Small intestine (tissue), 16 donors: ENCODE data around the gene ACER2. TPM values are rescaled to one million over a fixed set of nuclear protein-coding genes. Genes with fewer than 3 reads are reported as not detected.

ENCODE experiments used
- DNase-seq, 2 donors: peaks; one replicate each; pipeline versions ENCODE4 v3.0.0 to v3.0.0-alpha.2; 2013
- FAIRE-seq: peaks from 2 replicates; lab custom pipeline; 2012; peaks lifted over from hg19 to GRCh38; lab: Jason Lieb, UNC
- H3K27ac ChIP-seq, 3 donors: one replicate each; pipeline ENCODE4 v1.5.1; 2013; ENCODE audit warnings: low read length in 2 of 3, mild to moderate bottlenecking in 2 of 3, control low read depth in 1 of 3, inconsistent platforms in 1 of 3, low read depth in 1 of 3, moderate library complexity in 1 of 3
- H3K27me3 ChIP-seq, 3 donors: one replicate each; pipeline ENCODE4 v1.6.1; 2013; ENCODE audit warnings: low read length in 3 of 3, inconsistent platforms in 1 of 3; ENCODE audit not compliant: control insufficient read depth in 3 of 3, insufficient read depth in 3 of 3
- H3K36me3 ChIP-seq, 3 donors: one replicate each; pipeline ENCODE4 v1.6.1; 2013; ENCODE audit warnings: low read length in 3 of 3, inconsistent platforms in 1 of 3, low read depth in 1 of 3, mild to moderate bottlenecking in 1 of 3, moderate library complexity in 1 of 3; ENCODE audit not compliant: control insufficient read depth in 3 of 3, insufficient read depth in 2 of 3
- H3K4me1 ChIP-seq, 3 donors: one replicate each; pipeline ENCODE4 v1.6.1; 2013; ENCODE audit warnings: low read length in 2 of 3, inconsistent platforms in 1 of 3, low read depth in 1 of 3, mild to moderate bottlenecking in 1 of 3, moderate library complexity in 1 of 3; ENCODE audit not compliant: control insufficient read depth in 3 of 3, insufficient read depth in 2 of 3
- H3K4me3 ChIP-seq, 3 donors: one replicate each; pipeline ENCODE4 v1.5.1; 2013; ENCODE audit warnings: low read length in 3 of 3, control low read depth in 1 of 3, inconsistent platforms in 1 of 3, low read depth in 1 of 3, mild to moderate bottlenecking in 1 of 3, moderate library complexity in 1 of 3
- H3K9me3 ChIP-seq, 2 donors: one replicate each; pipeline ENCODE4 v1.6.1; 2013; ENCODE audit warnings: low read depth in 1 of 2, low read length in 1 of 2; ENCODE audit not compliant: control insufficient read depth in 2 of 2, insufficient read depth in 1 of 2
- WGBS, 3 donors: extraction: QIAGEN DNeasy Blood & Tissue Kit; methylation state at CpG; one replicate each; pipeline ENCODE4 v1.1.7; 2013; 5-methylcytosine and 5-hydroxymethylcytosine counted together
- long read RNA-seq, 10 donors: transcript quantifications; one replicate each; lab custom pipeline, GENCODE V29; 2026
- polyA plus RNA-seq, 4 donors: library from polyadenylated mRNA; stranded (reverse) in 3 of 4; unstranded in 1 of 4; fragments of 200-250 nt in 3 of 4; fragments of 120-200 nt in 1 of 4; gene quantifications; one replicate each; pipeline versions ENCODE4 v1.2.1 to v1.2.3, GENCODE V29; 2013
- donor health status: healthy with polysubstance abuse.
- donor health status: control.
- donor health status: control.
- donor health status: Bipolar disorder and iron deficiency.
- donor health status: healthy.

Gene ACER2
- 1 to 10 TPM in 3 of 4 donors, under 1 TPM in 1; 0.45 to 4.9 (median 1.1) TPM for polyA plus RNA-seq
- long read RNA-seq, donor 1, transcript ACER2-201 (6 exons, 2,238 nt), result major isoform, 5 of 5 reads
- long read RNA-seq, donor 1, partial matches to known transcripts, result 0 of 5 reads
- long read RNA-seq, donor 1, other reads (novel, unspliced or antisense), result 0 of 5 reads
- long read RNA-seq, donor 2, result 0 reads
- long read RNA-seq, donor 3, partial matches to known transcripts, result 0 of 3 reads
- long read RNA-seq, donor 3, other reads (novel, unspliced or antisense), result 0 of 3 reads
- long read RNA-seq, donor 4, result 0 reads
- long read RNA-seq, donor 5, result 0 reads
- long read RNA-seq, donor 6, partial matches to known transcripts, result 0 of 1 reads
- long read RNA-seq, donor 6, other reads (novel, unspliced or antisense), result 0 of 1 reads
- long read RNA-seq, donor 7, result 0 reads
- long read RNA-seq, donor 8, result 0 reads
- long read RNA-seq, donor 9, result 0 reads
- long read RNA-seq, donor 10, result 0 reads

DNA sequence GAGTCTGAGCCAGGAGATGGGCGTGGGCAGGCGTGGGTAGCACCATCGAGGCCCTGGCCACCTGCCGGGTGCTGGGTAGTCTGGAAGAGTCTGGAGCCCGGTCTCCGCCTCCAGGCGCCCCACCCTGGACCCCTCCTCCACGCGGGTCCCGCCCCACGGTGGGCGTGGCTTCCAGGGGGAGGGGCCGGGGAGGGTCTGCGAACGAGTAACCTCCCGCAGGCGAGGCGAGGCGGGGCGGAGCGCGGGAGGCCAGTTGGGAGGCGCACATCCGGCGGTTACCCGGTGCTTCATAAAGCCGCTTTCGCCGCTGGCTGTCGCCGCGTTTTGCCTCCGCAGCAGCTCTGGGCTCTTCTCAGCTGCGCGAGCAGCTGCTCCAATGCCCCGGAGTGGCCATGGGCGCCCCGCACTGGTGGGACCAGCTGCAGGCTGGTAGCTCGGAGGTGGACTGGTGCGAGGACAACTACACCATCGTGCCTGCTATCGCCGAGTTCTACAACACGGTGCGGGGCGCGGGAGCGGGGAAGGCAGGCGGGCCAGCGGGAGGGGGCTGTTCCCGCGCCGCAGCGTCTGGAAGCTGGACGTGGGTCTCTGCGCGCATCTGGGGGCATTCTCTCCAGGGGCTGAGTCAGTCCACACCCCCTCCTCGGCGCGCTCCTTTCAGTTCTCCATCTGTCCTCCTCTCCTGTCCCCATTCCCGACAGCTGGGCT is at the start of gene ACER2:
TSS of gene ACER2 (plus strand) at position 317 of the 708 bp plus-strand sequence. CDS start at position 393, 76 bp downstream.
- peak within 1 kb of the TSS; percentile 24 to 88 (median 64) for H3K27ac ChIP-seq
- peaks cover 0 to 8% (median 0%) of the 10 kb centered on the region in 3 donors for H3K4me1 ChIP-seq
- FAIRE-seq, result no peak
- H3K9me3 ChIP-seq, result peaks cover 0 to 4% of the 10 kb centered on the region in 2 donors
- H3K36me3 ChIP-seq, result no peaks in the 10 kb centered on the region
- no peaks in the 10 kb centered on the region for H3K27me3 ChIP-seq
- WGBS, 3 donors, result 0% methylated on average over 49 to 61 of the region's 61 CpGs
- peak within 1 kb of the TSS; percentile 61 to 82 (median 81) for H3K4me3 ChIP-seq
- DNase-seq, result peak; percentile 94 to 97

DNA sequence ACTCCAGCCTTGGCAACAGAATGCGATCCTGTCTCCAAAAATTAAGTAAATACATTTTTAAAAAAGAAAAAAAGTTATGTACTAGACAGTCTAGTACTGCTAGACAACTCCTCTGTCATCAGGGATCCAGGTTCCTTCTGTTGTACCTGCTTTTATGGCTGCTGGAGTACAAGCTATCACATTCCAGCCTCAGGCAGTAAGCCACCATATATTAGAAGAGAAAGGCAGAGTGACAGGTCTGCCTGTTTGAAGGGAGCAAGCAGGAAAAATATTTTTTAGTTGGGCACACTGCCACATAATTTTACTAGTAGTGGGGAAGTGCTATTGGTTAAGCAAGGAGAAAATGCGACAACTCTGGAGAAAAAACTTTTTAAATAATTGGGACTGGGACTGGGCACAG is 39.7 kb upstream of the ACER2 start:
- WGBS, 3 donors, result 88 to 97% (median 95%) methylated on average over 2 of the region's 2 CpGs
- Histone ChIP-seq H3K27ac (no peak overlapping the region), H3K36me3 (peaks cover 9 to 34% (median 10%) of the 10 kb centered on the region in 3 donors)

DNA sequence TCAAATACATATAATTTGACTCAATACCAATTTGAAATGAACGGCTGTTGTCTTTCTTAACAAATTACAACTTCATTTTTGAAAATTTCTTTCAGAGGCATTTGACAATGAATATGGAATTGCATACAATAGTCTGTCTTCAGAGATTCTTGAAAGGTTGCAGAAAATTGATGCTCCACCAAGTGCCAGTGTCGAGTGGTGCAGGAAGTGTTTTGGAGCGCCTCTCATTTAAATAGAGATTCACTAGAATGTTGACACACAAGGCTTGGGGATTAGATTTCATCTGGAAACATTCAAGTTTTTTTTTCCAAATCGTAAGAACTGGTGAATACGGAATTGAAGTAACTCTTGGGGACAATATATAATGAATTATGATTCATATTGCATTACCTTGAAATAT is 36.9 kb upstream of the ACER2 start:
- FAIRE-seq (no peak), DNase-seq (no peak)
- WGBS, 3 donors, result 82 to 92% (median 84%) methylated on average over 5 of the region's 5 CpGs
- Histone ChIP-seq H3K4me3 (no peak overlapping the region), H3K27me3 (no peaks in the 10 kb centered on the region), H3K4me1 (no peaks in the 10 kb centered on the region), H3K27ac (no peak overlapping the region), H3K9me3 (no peaks in the 10 kb centered on the region), H3K36me3 (peaks cover 12 to 43% (median 14%) of the 10 kb centered on the region in 3 donors)

More for the DNA sequence above, 39.7 kb upstream of the ACER2 start:
- Histone ChIP-seq H3K4me3 (no peak overlapping the region), H3K9me3 (no peaks in the 10 kb centered on the region), H3K4me1 (no peaks in the 10 kb centered on the region), H3K27me3 (no peaks in the 10 kb centered on the region)
- FAIRE-seq (no peak), DNase-seq (no peak)

DNA sequence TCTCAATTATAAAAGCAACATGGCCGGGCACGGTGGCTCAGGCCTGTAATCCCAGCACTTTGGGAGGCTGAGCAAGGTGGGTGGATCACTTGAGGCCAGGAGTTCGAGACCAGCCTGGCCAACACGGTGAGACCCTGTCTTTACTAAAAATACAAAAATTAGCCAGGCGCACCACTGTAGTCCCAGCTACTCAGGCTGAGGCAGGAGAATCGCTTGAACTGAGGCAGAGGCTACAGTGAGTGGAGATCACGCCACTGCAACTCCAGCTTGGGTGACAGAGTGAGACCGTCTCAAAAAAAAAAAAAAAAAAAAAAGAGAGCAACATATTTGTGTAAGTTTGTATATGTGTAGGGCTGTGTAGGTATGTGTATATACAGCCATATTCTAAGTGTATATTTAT is 36.2 kb upstream of the ACER2 start:
- no peak for DNase-seq
- H3K27me3 ChIP-seq, result no peaks in the 10 kb centered on the region
- peaks cover 0 to 3% (median 0%) of the 10 kb centered on the region in 3 donors for H3K4me1 ChIP-seq
- no peak for FAIRE-seq
- no peak overlapping the region for H3K4me3 ChIP-seq
- 91 to 97% (median 93%) methylated on average over 8 of the region's 8 CpGs for WGBS, 3 donors
- no peaks in the 10 kb centered on the region for H3K9me3 ChIP-seq
- no peak overlapping the region for H3K27ac ChIP-seq
- H3K36me3 ChIP-seq, result peaks cover 13 to 40% (median 17%) of the 10 kb centered on the region in 3 donors

DNA sequence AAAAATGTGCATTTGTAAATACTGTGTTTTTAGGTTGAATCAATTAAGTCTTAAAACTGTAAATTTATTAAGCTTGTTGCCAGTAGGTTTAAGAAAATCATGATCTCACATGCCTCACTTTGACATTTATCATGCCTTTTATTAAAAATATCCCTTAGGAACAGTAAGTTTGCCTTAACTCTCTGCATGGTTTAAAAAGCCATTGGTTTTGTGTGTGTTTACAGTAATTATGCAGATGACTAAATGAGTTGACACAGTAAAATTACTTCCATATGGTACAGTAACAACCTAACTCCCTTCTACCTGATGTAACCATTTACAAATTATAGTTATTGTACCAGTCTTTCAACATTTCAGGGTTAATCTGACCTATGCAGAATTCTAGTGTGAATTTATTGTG is 35.3 kb upstream of the ACER2 start:
- peaks cover 13 to 41% (median 21%) of the 10 kb centered on the region in 3 donors for H3K36me3 ChIP-seq
- no peak for FAIRE-seq

DNA sequence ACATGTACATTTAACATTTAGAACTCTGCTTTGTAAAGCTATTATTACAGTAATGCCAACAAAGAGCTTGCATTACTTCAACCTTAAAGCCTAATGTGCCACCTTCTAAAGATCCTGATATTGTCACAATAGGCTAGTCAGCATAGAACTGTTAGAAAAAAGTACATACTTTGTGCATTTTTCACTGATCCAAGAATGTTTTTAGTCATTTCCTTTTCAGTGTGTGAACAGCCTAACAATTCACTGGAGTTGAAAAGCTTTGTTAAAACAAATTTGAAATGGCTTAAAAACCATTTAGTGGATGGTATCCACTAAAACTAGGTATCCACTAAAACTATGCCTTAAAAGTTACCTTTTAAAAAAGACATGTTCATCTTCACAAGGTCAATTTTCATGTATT is 33.3 kb upstream of the ACER2 start:
- peaks cover 10 to 31% (median 18%) of the 10 kb centered on the region in 3 donors for H3K36me3 ChIP-seq
- FAIRE-seq (no peak), DNase-seq (no peak)
- H3K4me1 ChIP-seq, result peaks cover 0 to 9% (median 3%) of the 10 kb centered on the region in 3 donors
- no peak overlapping the region for H3K4me3 ChIP-seq
- no peaks in the 10 kb centered on the region for H3K9me3 ChIP-seq
- H3K27ac ChIP-seq, result no peak overlapping the region
- no peaks in the 10 kb centered on the region for H3K27me3 ChIP-seq

More for the DNA sequence above, 35.3 kb upstream of the ACER2 start:
- DNase-seq, result no peak
- H3K4me1 ChIP-seq, result peaks cover 0 to 9% (median 3%) of the 10 kb centered on the region in 3 donors
- H3K9me3 ChIP-seq, result no peaks in the 10 kb centered on the region
- no peaks in the 10 kb centered on the region for H3K27me3 ChIP-seq
- H3K27ac ChIP-seq, result no peak overlapping the region
- no peak overlapping the region for H3K4me3 ChIP-seq

DNA sequence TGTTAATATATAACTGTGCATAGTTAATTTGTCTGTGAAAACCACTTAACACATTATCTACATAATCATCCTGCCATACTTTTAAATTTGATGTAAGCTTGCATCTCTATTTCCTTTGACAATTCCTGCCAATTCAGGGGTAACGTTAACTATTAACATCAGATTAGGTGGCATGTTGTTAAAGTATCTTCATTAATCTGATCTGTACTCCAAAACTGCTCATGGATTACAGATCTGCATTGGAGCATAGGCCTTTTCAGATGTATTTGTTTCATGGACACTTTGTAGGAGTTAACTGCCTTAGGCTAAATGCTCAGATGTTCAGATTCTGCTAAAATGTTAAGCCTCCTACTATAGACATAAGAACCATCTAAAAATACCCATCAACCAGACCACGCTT is 31.9 kb upstream of the ACER2 start:
- FAIRE-seq (no peak), DNase-seq (no peak)
- H3K36me3 ChIP-seq, result peaks cover 8 to 30% (median 16%) of the 10 kb centered on the region in 3 donors
- no peaks in the 10 kb centered on the region for H3K9me3 ChIP-seq
- H3K4me1 ChIP-seq, result peaks cover 0 to 9% (median 3%) of the 10 kb centered on the region in 3 donors
- H3K27ac ChIP-seq, result no peak overlapping the region
- no peak overlapping the region for H3K4me3 ChIP-seq
- no peaks in the 10 kb centered on the region for H3K27me3 ChIP-seq
- 50 to 55% (median 53%) methylated on average over 2 of the region's 2 CpGs for WGBS, 3 donors

DNA sequence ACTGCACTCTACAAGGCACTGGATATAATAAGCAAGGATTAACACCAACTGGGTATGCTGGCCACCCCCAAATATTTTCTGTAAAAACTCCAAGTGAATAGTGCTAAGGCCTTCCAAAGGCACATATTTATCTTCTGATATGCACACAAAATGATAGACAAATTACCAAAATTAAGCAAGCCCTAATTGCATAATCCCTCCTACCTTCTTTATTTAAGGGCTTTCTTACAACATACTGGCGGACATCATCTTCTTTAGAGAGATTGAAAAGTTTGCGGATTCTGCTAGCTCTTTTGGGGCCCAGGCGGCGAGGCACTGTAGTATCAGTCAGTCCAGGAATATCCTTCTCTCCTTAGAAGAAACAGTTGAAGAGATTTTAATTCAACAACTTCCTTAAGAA is 30.6 kb upstream of the ACER2 start:
- H3K27ac ChIP-seq, result no peak overlapping the region
- no peaks in the 10 kb centered on the region for H3K27me3 ChIP-seq
- H3K9me3 ChIP-seq, result no peaks in the 10 kb centered on the region
- peak overlapping the region in 1 of 3 donors; percentile 80 for H3K4me3 ChIP-seq
- FAIRE-seq (no peak), DNase-seq (no peak)
- H3K4me1 ChIP-seq, result peaks cover 0 to 9% (median 3%) of the 10 kb centered on the region in 3 donors
- peaks cover 8 to 25% (median 15%) of the 10 kb centered on the region in 3 donors for H3K36me3 ChIP-seq
- 15 to 57% (median 31%) methylated on average over 4 of the region's 4 CpGs for WGBS, 3 donors
